KOPT-K1 (cell line): ENCODE data around the gene STK26.

Source experiments
- H3K27ac ChIP-seq: fragments of 200-600 bp; sonication (generic); 2 replicates; pipeline ENCODE4 v1.5.1; 2016; ENCODE audit warnings: antibody characterized with exemption, mild to moderate bottlenecking, low read depth, low read length; ENCODE audit not compliant: poor library complexity, severe bottlenecking
- H3K36me3 ChIP-seq: fragments of 200-600 bp; sonication (generic); 2 replicates; pipeline ENCODE4 v1.5.1; 2017; ENCODE audit warnings: antibody characterized with exemption, mild to moderate bottlenecking, low read length, moderate library complexity; ENCODE audit not compliant: insufficient read depth
- H3K9me3 ChIP-seq: fragments of 200-600 bp; sonication (generic); 2 replicates; pipeline ENCODE4 v1.5.1; 2017; ENCODE audit warnings: antibody characterized with exemption, low read length, mild to moderate bottlenecking; ENCODE audit not compliant: insufficient read depth, poor library complexity, severe bottlenecking

The STK26 gene

DNA sequence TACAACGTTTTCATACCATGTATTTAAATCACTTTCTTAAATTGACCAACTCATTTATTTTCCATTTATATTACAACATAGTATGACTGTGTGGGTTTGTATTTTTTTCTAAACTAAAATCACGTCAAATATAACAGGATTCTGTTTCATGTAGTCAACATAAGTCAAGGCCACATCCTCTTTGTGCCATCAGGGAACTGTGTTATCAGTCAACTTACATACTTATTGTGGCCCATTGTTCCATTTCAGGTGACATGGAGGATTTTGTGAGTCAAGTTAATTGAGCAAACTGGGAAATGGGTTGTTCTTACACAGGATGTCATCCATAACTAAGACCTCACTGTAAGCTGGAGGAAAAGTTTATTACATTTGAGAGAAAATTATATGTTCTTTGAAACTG is 35.9 kb downstream of the STK26 start:
- no peaks in the 10 kb centered on the region for H3K9me3 ChIP-seq

DNA sequence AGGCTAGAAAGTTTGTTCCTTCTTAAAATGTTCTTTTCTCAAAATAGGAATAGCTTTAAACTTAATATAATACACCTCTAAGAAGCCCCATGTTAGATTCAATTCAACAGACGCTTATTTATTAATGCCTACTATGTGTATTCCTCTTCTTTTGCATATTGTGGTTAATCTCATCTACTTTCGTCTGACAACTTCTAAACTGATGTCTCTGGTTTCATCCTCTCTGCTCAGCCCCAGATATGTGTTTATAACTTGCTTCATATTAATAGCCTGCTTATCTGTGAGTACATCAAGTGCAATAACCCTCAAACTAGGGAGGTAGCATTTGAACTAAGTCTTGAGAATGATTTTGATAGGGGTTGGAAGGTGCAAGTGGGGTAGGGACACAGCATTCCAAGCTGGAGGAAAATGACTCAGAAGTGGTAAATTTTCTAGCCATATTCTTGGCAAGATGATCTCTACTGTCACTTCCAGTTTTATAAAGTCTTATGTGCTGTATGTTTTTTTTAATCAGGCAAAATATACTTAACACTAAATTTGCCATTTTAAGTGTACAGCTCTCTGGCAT is 37.0 kb downstream of the STK26 start:
- no peaks in the 10 kb centered on the region for H3K9me3 ChIP-seq
- peaks cover 64% of the 10 kb centered on the region for H3K36me3 ChIP-seq
- no peak overlapping the region for H3K27ac ChIP-seq

More for the DNA sequence above, 35.9 kb downstream of the STK26 start:
- H3K36me3 ChIP-seq = peaks cover 70% of the 10 kb centered on the region
- H3K27ac ChIP-seq = no peak overlapping the region

DNA sequence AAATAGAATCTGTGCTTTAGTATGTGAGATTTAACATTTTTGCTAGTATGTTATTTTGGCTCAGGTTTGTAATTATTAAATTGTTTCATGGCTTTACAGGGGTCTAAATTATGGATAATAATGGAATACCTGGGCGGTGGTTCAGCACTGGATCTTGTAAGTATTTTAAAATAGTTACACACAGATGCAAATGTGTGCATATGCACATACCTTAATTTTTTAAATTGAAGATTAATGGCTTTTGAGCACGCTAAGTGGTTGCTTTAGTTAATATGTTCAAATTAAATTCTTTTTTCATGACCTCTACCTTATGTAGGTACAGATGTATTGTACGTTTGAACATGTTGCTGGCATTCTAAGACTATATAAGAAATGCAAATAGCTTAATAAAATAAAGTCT is 40.2 kb downstream of the STK26 start:
- H3K9me3 ChIP-seq = no peaks in the 10 kb centered on the region
- H3K27ac ChIP-seq = no peak overlapping the region
- H3K36me3 ChIP-seq = peaks cover 60% of the 10 kb centered on the region

GRCh38 chrX:132063862-132064261 is 40.8 kb downstream of the STK26 start:
- H3K9me3 ChIP-seq = no peaks in the 10 kb centered on the region
- H3K27ac ChIP-seq = no peak overlapping the region
- peaks cover 64% of the 10 kb centered on the region for H3K36me3 ChIP-seq

DNA sequence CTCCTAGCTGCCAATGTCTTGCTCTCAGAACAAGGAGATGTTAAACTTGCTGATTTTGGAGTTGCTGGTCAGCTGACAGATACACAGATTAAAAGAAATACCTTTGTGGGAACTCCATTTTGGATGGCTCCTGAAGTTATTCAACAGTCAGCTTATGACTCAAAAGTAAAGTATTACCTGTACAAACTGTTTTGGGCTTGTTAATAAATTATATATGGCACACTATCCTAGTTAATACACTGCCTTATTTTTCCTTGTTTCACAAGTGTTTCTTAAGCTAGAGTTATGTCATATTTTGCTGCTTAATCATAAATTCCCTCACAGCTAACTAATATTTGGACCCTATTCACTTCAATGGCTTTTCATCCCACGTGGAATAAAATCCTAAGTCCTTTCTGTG is 45.3 kb downstream of the STK26 start:
- peaks cover 75% of the 10 kb centered on the region for H3K36me3 ChIP-seq
- H3K27ac ChIP-seq = no peak overlapping the region
- H3K9me3 ChIP-seq = no peaks in the 10 kb centered on the region

- Histone ChIP-seq H3K36me3 (peaks cover 84% of the 10 kb centered on the region), H3K9me3 (no peaks in the 10 kb centered on the region), H3K27ac (no peak overlapping the region)
These were observed 48.2 kb downstream of the STK26 start for GRCh38 chrX:132071254-132071653.

GRCh38 chrX:132077414-132077813 is 54.3 kb downstream of the STK26 start:
- no peak overlapping the region for H3K27ac ChIP-seq
- H3K36me3 ChIP-seq = peaks cover 47% of the 10 kb centered on the region
- no peaks in the 10 kb centered on the region for H3K9me3 ChIP-seq

DNA sequence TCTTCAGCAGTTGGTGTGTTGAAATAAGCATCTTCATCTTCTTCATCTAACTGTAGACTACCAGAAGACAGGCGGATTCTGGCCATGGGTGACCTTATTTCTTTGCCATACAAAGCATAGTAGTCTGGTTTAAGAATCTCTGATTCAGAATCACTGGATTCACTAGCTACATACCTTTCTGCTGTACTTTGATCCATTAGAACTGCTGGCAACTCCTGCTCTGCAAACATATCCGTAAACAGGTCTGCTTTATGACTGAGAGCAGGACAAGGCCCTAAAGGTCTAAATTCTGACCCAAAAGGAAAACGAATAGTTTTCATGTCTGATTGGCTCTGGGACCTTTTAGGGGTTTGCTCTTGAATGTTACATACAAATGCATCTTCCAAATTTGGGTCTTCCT is 54.8 kb downstream of the STK26 start:
- H3K36me3 ChIP-seq = peaks cover 42% of the 10 kb centered on the region
- no peaks in the 10 kb centered on the region for H3K9me3 ChIP-seq
- no peak overlapping the region for H3K27ac ChIP-seq

DNA sequence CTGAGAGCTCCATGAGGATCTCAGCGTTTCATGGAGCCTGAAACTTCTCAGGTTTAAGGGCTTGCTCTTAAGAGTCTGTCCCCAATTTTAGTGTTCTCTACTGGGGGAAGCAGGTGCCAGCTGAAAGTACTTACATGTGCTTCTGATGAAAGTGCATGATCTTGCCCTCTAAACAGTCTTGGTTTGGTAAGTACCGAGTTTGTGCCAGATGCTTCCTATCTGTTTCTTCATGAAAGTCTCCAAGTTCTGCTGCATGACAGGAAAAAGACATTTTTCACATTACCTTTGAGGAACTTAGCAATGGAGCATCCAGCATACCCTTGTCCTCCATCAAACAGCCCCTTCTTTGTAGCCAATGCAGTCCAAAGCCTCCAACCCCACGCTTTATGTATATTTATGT is 62.7 kb downstream of the STK26 start:
- H3K9me3 ChIP-seq = no peaks in the 10 kb centered on the region

DNA sequence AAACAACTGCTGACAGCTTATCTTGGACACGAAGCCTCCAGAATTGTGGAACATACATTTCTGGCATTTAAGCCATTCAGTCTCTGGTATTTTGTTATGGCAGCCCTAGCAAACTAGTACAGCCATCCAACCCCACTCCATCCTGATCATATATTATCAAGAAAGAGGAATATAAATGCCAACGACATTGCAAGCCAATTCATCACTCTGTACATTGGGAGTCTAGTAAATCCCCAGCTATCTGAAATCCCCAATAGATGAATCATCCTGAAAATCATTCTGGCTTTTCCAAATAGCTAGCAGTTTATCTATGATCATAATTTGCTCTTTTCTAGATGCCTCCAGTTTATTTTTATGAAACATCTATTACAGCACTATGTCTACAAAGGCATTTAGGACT is 63.6 kb downstream of the STK26 start:
- no peak overlapping the region for H3K27ac ChIP-seq
- no peaks in the 10 kb centered on the region for H3K9me3 ChIP-seq
- no peaks in the 10 kb centered on the region for H3K36me3 ChIP-seq

More for the DNA sequence above, 62.7 kb downstream of the STK26 start:
- H3K36me3 ChIP-seq = no peaks in the 10 kb centered on the region
- H3K27ac ChIP-seq = no peak overlapping the region

- no peak overlapping the region for H3K27ac ChIP-seq
These were observed 65.8 kb downstream of the STK26 start for GRCh38 chrX:132088864-132089263.

DNA sequence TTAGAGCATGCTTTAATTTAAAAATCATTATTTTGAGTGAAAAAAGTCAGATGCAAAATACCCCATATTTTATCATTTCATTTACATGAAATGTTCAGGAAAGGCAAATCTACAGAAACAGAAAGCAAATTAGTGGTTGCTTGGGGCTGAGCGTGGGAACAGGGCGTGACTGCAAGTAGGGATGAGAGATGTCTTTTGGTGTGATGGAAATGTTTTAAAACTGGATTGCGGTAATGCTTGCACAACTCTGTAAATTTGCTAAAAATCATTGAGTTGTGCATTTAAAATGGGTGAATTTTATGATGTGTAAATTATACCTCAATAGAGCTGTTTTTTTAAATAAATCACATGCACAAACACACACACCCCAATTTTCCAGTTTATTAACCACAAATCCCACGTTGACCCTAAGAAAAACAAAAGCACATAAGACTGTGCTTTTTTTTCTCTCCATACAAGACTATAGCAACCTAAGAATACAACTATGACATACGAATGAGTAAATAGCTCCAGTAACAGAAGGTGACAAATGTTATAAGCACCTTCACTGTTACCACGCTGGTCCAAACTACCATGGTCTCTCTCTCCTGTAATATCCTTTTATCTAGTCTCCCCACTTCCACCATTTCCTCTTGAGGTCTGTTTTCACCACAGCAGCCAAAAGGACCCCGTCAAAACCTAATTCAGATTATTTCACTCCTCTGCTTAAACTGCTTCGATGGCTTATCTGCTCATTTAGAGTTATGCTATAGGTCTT is 67.5 kb downstream of the STK26 start:
- H3K9me3 ChIP-seq = no peaks in the 10 kb centered on the region
- no peaks in the 10 kb centered on the region for H3K36me3 ChIP-seq
- no peak overlapping the region for H3K27ac ChIP-seq

More at GRCh38 chrX:132088864-132089263, 65.8 kb downstream of the STK26 start:
- H3K9me3 ChIP-seq = no peaks in the 10 kb centered on the region
- no peaks in the 10 kb centered on the region for H3K36me3 ChIP-seq

- no peaks in the 10 kb centered on the region for H3K9me3 ChIP-seq
- no peaks in the 10 kb centered on the region for H3K36me3 ChIP-seq
- H3K27ac ChIP-seq = no peak overlapping the region
These were observed 69.5 kb downstream of the STK26 start for GRCh38 chrX:132092439-132093065.

DNA sequence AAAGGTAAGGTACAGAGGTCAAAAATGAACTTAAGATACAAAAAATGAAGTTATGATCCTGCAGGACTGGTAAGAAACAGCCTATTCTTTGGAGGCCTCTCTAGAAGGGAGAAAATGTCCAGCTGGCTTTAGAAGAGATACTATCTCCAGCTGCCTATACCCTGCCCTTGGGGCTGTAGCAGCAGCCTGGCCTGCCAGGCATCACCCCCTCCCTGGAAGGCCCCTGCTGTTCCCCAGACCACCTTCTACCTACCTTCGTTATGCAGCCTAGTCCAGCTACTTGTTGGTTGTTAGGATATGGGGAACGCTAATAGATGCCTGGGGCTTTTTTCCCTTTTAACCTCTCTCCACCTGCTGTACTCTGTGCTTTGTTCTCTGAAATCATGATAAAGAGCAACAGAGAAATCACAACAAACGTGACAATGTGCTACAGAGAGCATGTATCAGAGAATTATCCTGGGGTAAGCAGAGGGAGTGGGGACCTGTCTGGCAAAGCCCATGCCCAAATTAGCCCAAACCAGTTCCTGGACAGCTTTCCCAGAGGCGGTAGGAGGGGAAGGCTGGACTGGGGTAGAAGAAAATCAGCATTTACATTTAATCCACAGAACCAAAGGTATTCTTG is 70.2 kb downstream of the STK26 start:
- H3K36me3 ChIP-seq = no peaks in the 10 kb centered on the region
- no peaks in the 10 kb centered on the region for H3K9me3 ChIP-seq
- H3K27ac ChIP-seq = no peak overlapping the region

DNA sequence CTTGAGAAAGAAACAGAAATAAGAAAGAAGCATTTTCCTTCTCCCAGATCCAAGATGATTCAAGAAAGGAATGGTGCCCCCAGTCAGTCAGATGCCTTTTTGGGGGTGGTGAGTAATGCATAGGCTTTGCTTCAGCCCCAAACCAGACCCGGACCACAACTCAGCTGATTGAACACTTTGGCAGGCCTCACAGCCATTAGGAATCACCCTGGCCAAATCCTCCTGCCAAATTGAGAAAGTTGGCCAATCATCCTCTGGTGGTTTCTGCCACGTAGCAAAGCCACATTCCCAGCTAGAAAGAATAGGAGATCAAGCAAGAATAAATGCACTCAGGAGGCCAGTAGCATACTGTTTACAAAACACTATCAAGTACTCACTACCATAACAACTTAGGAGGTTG is 71.1 kb downstream of the STK26 start:
- Histone ChIP-seq H3K36me3 (no peaks in the 10 kb centered on the region), H3K9me3 (no peaks in the 10 kb centered on the region), H3K27ac (no peak overlapping the region)
